ENCODE data around the gene RPA1.
"Not testable (repeated sequence)": the region's sequence is repeated elsewhere in the genome, so short reads cannot be mapped to it uniquely, and the experiment has no call there.

RPA1 gene

DNA sequence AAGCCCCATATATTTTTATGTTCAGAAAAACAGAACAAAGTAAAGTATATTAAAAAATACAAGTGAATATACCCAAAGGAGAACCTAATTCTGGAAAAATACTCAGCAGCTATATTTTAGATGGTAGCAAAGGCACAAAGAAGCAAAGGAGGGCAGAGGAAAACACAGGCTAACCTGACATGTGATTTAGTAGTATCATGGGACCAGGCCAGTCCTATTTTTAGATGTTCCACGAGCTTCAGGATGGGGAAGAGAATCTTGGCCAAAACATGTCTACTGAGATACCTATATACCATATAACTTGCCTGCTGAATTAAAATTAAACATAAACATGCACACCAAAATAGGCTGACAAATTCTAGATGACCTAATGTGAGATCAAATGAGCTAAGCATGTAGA, 33.0 kb upstream of the RPA1 start:
- peaks cover 47% of the 10 kb centered on the region for H3K36me3 ChIP-seq
- no peak overlapping the region for H3K27ac ChIP-seq
- H3K27me3 ChIP-seq (ENCODE audit: insufficient read depth, low read depth, severe bottlenecking): no peaks in the 10 kb centered on the region
- H3K4me3 ChIP-seq (ENCODE audit: low read depth, low read length): no peak overlapping the region
- DNase-seq: no peak
- H3K9me3 ChIP-seq (ENCODE audit: severe bottlenecking): no peaks in the 10 kb centered on the region
- TF ChIP-seq, protein P1, sequence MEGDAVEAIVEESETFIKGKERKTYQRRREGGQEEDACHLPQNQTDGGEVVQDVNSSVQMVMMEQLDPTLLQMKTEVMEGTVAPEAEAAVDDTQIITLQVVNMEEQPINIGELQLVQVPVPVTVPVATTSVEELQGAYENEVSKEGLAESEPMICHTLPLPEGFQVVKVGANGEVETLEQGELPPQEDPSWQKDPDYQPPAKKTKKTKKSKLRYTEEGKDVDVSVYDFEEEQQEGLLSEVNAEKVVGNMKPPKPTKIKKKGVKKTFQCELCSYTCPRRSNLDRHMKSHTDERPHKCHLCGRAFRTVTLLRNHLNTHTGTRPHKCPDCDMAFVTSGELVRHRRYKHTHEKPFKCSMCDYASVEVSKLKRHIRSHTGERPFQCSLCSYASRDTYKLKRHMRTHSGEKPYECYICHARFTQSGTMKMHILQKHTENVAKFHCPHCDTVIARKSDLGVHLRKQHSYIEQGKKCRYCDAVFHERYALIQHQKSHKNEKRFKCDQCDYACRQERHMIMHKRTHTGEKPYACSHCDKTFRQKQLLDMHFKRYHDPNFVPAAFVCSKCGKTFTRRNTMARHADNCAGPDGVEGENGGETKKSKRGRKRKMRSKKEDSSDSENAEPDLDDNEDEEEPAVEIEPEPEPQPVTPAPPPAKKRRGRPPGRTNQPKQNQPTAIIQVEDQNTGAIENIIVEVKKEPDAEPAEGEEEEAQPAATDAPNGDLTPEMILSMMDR (IDR thresholded peaks at IDR 0.05; ENCODE audit: low read depth, low read length): no peak

DNA sequence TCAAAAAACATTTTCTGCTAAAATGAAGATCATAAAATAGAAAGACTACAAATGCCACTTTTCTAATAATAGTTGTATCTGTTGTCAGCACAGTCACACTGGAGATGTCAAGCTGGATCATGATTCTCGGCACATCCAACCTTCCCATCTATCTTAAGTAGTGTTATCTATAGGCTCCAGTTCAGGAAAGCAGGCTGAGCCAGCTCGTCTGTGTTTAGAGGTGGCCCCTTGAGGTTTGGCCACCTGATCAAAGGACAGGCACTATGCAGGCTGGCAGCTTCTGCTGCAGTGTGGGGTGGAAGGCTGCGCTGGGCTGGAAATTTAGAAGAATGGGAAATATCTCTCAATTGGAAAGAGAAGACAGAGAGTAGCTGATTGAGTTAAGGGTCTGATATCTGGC, 32.5 kb upstream of the RPA1 start:
- Histone ChIP-seq H3K27ac (no peak overlapping the region), H3K4me3 (ENCODE audit: low read depth, low read length) (no peak overlapping the region), H3K27me3 (ENCODE audit: insufficient read depth, low read depth, severe bottlenecking) (no peaks in the 10 kb centered on the region), H3K9me3 (ENCODE audit: severe bottlenecking) (no peaks in the 10 kb centered on the region), H3K36me3 (peaks cover 48% of the 10 kb centered on the region)
- no peak for DNase-seq
- TF ChIP-seq, protein P1 (IDR thresholded peaks at IDR 0.05; ENCODE audit: low read depth, low read length): no peak

DNA sequence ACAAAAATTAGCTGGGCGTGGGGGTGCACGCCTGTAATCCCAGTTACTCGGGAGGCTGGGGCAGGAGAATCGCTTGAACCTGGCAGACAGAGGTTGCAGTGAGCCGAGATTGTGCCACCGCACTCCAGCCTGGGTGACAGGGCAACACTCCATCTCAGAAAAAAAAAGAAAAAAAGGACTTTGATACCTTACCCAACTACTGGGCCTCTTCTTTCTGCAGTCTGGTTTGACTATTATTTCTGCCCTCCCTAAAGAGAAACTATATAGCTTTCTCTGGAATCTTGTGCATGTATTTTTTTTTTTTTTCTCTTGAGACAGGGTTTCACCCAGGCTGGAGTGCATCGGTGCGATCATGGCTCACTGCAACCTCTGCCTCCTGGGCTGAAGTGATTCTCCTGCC, 32.0 kb upstream of the RPA1 start:
- not testable (repeated sequence) for DNase-seq

DNA sequence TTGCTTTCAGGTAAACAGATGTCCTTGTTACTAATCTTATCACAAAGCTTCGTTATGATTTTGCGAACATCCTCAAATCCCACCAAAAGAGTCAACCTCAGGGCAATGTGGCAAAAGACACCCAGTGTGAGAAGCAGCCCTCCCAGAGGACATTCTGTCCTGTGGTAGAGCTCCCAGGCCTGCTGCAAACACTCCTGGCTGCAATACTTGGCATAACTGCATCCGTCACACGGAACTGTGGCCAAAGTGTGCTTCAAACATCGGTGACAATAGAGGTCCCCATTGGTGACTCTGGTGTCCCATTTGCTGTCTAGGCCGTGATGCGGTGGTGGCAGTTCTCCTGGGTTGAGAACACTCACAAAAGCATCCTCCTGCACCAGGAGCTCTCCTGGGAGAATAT, 29.6 kb upstream of the RPA1 start:
- no peak overlapping the region for H3K4me3 ChIP-seq (ENCODE audit: low read depth, low read length)
- DNase-seq: no peak
- no peak overlapping the region for H3K27ac ChIP-seq
- TF ChIP-seq, protein P1 (IDR thresholded peaks at IDR 0.05; ENCODE audit: low read depth, low read length): no peak
- H3K9me3 ChIP-seq (ENCODE audit: severe bottlenecking): no peaks in the 10 kb centered on the region
- peaks cover 71% of the 10 kb centered on the region for H3K36me3 ChIP-seq
- H3K27me3 ChIP-seq (ENCODE audit: insufficient read depth, low read depth, severe bottlenecking): no peaks in the 10 kb centered on the region

More for the DNA sequence above, 32.0 kb upstream of the RPA1 start:
- H3K36me3 ChIP-seq: peaks cover 50% of the 10 kb centered on the region
- H3K9me3 ChIP-seq (ENCODE audit: severe bottlenecking); H3K27me3 ChIP-seq (ENCODE audit: insufficient read depth, low read depth, severe bottlenecking); H3K4me3 ChIP-seq (ENCODE audit: low read depth, low read length); H3K27ac ChIP-seq: not testable (repeated sequence)

DNA sequence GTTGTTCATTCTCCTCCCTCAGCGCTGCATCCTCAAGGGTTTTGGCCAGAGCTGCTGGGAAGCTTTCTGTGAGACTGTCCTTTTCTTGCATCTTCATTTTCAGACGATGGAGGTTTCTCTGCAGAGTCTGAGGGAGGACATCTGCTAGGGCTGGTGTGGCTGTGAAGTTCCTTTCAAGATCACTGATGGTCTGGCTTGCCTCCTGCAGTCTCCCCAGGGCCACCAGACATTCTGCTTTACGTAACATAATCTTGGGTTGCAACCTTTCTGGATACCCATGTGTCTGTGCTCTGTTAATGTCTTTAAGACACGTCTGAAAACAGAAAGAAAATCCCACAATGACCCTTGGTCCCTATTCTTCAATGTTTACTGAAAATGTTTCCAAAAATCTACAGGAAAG, 29.1 kb upstream of the RPA1 start:
- Histone ChIP-seq H3K27ac (no peak overlapping the region), H3K4me3 (ENCODE audit: low read depth, low read length) (no peak overlapping the region), H3K9me3 (ENCODE audit: severe bottlenecking) (no peaks in the 10 kb centered on the region), H3K27me3 (ENCODE audit: insufficient read depth, low read depth, severe bottlenecking) (no peaks in the 10 kb centered on the region), H3K36me3 (peaks cover 71% of the 10 kb centered on the region)
- no peak for DNase-seq
- TF ChIP-seq, protein P1 (IDR thresholded peaks at IDR 0.05; ENCODE audit: low read depth, low read length): no peak

DNA sequence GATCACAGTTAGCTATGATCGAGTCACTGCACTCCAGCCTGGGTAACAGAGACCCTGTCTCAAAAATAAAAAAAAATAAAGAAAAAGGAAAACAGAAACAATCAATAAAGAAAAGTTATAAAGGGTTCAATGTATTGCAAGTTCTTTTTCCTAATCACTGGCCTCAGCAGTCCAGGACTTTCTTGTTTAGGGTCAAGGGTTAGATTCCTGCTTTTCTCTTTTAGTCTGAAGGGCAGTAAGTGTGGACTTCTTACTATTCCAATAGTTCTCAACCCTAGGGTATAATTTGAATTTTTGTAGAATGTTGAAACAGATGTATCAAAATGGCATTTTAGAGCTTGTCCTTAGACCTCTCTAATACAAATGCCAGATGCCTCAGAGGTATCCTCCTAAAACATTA, 27.4 kb upstream of the RPA1 start:
- H3K27me3 ChIP-seq (ENCODE audit: insufficient read depth, low read depth, severe bottlenecking): no peaks in the 10 kb centered on the region
- H3K4me3 ChIP-seq (ENCODE audit: low read depth, low read length): no peak overlapping the region
- H3K9me3 ChIP-seq (ENCODE audit: severe bottlenecking): no peaks in the 10 kb centered on the region
- peaks cover 64% of the 10 kb centered on the region for H3K36me3 ChIP-seq
- no peak overlapping the region for H3K27ac ChIP-seq
- DNase-seq: no peak
- TF ChIP-seq, protein P1 (IDR thresholded peaks at IDR 0.05; ENCODE audit: low read depth, low read length): no peak
